ENCODE measurements around the gene LPP.

The LPP gene

GRCh38 chr3:188863999-188864406, 710.0 kb downstream of the LPP start:
- no peak for DNase-seq (ENCODE audit: low read depth in 2 of 2)

GRCh38 chr3:188867691-188868265, 713.8 kb downstream of the LPP start:
- no peak for DNase-seq (ENCODE audit: low read depth in 2 of 2)

DNA sequence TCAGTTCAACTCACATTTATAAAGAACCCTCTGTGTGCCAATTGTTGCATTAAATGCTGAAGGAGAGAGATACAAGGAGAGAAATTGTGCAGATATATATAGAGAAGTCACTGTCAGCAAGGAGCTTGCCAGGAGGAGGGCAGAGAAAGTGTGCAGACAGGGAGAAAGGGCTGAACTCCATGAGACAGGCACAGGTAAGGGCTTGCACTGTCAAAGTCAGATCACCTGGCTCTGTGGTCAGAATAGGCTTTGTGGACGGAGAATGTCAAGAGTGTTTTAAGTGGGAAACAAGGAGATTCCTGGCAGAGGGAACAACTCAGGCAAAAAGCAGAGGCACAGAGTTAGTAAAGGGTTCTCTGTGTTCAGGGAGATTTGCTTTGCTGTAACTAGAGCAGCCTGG, 714.8 kb downstream of the LPP start:
- DNase-seq (ENCODE audit: low read depth in 2 of 2), result no peak

DNA sequence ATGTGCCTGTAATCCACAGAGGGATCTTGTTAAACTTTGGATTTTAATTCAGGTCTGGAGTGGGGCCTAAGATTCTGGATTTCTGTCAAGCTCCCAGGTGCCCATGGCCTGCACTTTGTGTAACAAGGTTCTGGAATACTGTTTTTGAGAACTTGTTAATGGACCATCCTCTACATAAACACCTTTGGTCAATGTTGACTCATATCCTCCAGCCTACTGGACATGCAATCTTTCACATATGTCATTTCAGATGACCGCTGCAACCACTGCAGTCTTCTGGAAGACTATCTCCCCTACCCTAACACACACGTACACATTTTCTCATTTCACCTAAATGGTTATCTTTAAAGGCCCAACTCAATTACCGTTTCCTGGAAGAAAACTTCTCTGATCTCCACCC, 715.7 kb downstream of the LPP start:
- DNase-seq (ENCODE audit: low read depth in 2 of 2), result no peak

GRCh38 chr3:188870431-188870830, 716.5 kb downstream of the LPP start:
- no peak for DNase-seq (ENCODE audit: low read depth in 2 of 2)

- DNase-seq (ENCODE audit: low read depth in 2 of 2), result no peak
Measured at GRCh38 chr3:188874576-188874975, 720.6 kb downstream of the LPP start.

DNA sequence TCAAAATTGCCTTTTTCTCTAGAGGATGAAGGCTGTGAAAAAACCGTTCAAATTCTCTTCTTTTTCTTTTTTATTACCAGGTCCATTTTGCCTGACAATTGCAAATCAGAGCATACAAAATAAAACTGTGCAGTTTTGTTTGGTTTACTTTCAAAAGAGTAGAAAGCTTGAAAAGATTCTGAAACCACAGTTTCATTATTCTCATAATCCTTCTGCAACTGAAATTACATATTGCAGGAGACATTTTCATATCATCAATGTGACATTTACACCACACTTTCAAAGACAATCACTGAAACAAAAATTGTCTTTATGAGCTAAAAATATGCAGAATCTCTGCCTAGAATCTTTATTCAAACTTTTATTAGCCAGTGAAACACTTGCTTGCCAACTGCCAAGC, 721.5 kb downstream of the LPP start:
- no peak for DNase-seq (ENCODE audit: low read depth in 2 of 2)

- DNase-seq (ENCODE audit: low read depth in 2 of 2), result no peak
Measured at GRCh38 chr3:188876370-188876769, 722.4 kb downstream of the LPP start.

DNA sequence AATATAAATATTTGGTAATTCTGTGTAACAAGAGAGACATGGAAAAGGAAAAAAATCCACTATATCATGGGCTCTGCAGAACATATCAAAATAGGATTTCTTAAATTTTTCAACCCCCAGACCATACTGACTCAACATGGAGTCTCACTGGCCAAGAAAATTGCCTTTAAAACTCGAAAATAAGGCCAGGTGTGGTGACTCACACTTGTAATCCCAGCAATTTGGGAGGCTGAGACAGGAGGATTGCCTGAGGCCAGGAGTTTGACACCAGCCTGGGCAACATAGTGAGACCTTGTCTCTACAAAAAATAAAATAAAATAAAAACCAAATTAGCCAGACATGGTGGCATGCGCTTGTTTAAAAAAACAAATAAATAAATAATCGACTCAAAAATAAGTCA, 723.4 kb downstream of the LPP start:
- no peak for DNase-seq (ENCODE audit: low read depth in 2 of 2)

GRCh38 chr3:188878076-188878475, 724.1 kb downstream of the LPP start:
- no peak for DNase-seq (ENCODE audit: low read depth in 2 of 2)

DNA sequence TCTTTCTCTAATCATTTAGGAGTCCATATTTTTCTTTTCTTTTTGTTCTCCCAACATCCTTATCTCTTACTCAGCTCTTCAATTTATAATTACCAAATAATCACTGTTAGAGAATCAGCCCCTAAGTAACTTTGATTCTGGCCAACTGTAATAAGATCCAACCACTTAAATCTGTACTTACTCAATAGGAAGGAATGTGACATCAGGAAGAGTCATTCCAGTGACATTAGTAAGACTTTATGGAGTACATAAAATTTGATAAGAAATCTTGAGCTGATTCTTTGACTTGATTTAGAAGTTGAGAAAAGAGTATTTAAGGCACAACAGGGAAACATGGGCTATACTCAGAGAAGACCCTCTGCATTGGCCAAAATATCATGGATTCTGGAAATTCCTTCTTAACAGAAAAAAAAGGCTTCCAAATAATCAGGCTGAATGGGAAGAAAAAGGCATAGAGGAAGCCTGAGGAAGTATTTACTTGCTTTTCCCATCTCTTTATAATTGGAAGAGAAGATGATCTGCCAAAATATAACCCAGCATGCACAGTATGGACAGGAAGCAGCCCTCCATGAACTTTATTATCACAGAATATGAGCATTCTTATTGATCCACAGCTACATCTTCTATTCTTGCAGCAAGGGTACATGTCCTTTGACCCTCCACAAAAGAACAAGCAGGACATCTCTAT, 728.1 kb downstream of the LPP start:
- no peak for DNase-seq (ENCODE audit: low read depth in 2 of 2)

- no peak for DNase-seq (ENCODE audit: low read depth in 2 of 2)
Measured at GRCh38 chr3:188884299-188885043, 730.5 kb downstream of the LPP start.

- no peak for DNase-seq (ENCODE audit: low read depth in 2 of 2)
Measured at GRCh38 chr3:188888321-188889053, 734.5 kb downstream of the LPP start.

DNA sequence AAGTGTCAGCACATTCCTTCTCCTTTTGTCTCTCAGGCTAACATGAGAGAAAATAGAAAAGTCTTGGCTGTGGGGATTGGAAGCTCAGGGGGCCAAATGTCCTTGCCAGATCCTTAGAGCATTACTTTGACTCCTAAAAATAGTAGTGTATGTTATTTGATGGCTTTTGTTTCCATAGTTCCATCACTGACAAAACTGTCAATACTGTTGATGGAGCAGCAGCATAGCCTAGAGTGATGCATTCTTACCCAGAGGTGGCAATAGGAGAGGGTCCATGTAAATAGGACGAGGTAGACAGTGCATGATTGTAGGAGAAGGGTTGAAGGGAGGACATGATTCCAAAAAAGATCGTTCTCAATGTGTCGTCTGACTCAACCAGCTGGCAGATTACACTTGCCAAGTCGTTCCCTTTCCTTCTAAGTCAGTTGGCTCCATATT, 735.1 kb downstream of the LPP start:
- no peak for DNase-seq (ENCODE audit: low read depth in 2 of 2)

- DNase-seq (ENCODE audit: low read depth in 2 of 2), result no peak
Measured at GRCh38 chr3:188890572-188891270, 736.8 kb downstream of the LPP start.

GRCh38 chr3:188899881-188900280, 745.9 kb downstream of the LPP start:
- no peak for DNase-seq (ENCODE audit: low read depth in 2 of 2)

- DNase-seq (ENCODE audit: low read depth in 2 of 2), result no peak
Measured at GRCh38 chr3:188900421-188900951, 746.5 kb downstream of the LPP start.

GRCh38 chr3:188901126-188901525, 747.2 kb downstream of the LPP start:
- no peak for DNase-seq (ENCODE audit: low read depth in 2 of 2)

DNA sequence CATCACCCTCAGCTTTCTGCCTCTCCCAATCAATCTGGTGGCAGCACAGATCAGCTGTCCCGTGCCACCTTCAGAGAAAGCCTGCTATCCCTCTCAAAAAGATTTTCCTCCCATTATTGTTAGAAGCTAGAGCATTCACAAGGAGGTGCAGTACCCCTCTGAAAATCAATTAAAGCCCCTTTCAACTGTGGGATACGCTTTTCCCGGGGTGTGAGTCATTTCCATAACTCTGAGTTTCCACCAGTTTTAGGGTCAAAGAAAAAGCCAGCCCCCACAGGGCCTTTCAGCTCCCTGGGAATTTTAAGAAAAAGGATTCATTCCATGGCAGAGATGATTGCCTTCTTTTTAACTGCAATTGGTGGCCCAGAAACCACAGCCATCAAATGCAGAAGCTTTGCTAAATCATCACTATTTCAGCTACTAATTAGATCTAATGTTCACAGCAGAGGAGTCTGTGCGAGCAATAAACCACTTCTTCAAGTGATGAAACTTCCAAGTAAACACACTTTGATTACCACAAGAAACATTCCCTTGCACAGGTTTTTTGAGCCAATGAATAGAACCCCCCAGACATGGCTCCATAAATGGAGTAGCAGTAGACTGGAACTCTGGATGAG, 747.8 kb downstream of the LPP start:
- DNase-seq (ENCODE audit: low read depth in 2 of 2), result no peak

GRCh38 chr3:188904670-188905069, 750.7 kb downstream of the LPP start:
- DNase-seq (ENCODE audit: low read depth in 2 of 2), result no peak

DNA sequence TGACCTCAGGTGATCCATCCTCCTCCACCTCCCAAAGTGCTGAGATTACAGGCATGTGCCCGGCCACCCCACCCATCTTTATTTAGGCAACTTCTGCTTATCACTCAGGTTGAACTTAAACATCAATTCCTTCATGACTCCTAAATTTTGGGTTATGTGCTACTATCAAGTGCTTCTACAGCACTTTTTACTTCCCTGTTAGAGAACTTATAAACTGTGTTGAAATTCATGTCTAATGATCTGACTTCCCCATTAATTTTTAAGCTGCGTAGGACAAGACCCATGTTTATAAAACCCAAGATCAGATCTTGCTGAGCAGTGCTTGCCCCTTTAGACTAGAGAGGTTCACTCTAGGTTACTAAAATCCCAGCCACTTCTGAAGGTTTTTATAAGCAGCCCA, 751.6 kb downstream of the LPP start:
- no peak for DNase-seq (ENCODE audit: low read depth in 2 of 2)

Measured in stimulated activated CD4-positive, alpha-beta T cell treated with anti-CD3 and anti-CD28 coated beads, Interleukin-4, amount 100 ng/mL, for 48 hours (primary cell).